MV-4-11 (cell line): ENCODE measurements around the gene HSD11B2.

ENCODE experiments used
- DNase-seq: peaks from one replicate; lab custom pipeline; 2025; lab: John Stamatoyannopoulos, UW

The HSD11B2 gene

DNA sequence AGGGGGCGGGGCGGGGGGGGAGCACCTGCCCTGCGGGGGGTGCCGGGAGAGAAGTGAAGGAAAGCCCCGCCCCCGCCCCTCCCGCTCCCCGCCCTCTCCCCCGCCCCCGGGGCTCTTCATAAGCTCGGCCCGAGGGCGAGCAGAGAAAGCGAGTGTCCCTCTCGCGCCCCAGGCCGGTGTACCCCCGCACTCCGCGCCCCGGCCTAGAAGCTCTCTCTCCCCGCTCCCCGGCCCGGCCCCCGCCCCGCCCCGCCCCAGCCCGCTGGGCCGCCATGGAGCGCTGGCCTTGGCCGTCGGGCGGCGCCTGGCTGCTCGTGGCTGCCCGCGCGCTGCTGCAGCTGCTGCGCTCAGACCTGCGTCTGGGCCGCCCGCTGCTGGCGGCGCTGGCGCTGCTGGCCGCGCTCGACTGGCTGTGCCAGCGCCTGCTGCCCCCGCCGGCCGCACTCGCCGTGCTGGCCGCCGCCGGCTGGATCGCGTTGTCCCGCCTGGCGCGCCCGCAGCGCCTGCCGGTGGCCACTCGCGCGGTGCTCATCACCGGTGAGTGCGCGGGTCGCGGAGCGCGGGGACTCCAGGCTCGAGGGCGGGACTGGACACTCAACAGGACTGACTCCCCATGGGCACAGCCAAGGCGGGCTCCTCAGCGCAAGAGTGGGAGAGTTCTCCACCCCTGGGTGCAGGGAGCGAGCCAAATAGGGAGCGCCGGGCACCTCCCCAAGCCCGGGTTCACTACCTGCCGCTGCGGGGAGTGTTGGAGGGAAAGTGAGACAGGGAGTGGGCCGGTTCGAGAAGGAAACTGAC lies at the start of gene HSD11B2:
Gene HSD11B2, plus strand, starts transcription at position 145 of the 798 bp plus-strand sequence. Its CDS starts 128 bp downstream, at position 273.
- peak; percentile 19 for DNase-seq

DNA sequence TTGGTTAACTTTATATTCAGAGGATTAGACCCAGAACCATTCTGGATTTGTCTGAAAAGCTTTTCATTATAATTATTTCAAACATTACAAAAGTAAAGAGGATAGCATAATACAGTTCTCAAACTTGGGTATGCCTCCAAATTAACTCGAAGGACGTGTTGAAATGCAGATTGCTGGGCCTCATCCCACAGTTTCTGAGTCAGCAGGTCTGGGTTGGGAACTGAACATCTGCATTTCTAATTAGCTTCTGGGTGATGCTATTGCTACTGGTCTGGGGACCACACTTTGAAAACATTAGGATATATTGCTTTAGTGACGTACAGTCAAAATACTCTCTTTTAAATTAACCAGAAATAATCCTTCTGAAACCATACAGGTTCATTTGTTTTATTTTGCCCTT lies 47.6 kb upstream of the HSD11B2 start:
- peak; percentile 24 for DNase-seq

DNA sequence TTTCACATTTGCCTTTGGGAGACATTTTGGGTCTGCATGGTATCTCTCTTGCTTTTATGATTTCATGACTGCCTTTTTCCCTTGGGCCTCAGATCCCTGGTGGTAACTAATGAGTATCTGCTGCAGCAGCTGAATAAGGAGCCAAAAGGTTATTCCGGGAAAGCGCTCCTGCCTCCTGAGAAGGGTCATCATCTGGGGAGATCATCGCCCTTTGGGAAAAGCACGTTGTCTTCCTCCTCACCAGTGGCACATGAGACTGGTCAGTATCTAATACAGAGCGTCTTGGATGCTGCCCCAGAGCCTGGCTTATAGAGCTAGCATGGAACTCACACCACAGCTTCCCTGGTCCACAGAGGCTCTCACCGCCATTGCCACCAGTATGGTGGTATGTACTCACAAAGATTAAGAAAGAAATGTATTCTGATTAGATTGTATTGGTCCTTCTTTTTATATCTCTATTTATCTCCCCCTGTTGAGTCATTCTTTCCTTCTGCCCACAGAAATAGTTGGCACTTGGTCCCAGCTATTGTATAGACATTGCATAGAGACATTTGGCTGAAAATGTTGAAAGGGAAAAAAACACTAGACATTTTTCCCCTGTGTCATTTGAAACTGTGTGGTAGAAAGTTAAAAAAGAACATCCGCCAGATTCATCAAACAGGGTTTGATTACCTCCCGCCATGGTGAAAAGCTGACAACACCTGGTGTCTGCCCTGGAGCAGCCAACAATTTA lies 46.0 kb upstream of the HSD11B2 start:
- no peak for DNase-seq

DNA sequence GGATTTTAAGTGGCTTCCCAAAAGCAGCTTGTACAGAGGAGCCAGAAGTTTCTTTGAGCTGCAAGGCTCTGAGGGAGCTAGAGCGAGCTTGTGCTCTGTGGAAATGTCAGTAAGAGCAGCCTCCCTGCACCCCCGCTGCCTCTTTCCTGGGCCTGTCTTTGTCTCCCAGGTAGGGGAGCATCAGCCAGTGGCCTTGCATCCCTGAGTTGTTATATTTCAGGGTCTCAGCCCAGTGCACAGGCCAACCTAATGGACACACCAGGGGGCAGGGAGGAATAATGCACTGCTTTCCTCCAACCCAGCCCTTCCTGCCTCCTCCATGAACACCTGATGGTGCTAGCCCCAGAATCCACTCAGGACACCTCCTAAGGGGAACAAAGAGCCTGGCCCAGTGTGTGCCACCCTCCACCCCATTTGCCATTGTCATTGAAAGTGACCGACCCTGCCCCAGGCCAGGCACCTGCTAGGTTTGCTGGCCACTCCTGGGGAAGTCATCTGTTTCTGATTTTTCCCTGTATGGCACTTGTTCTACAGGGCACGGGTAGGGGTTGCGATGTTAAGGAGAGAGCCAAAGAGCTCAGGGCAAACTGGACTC lies 44.0 kb upstream of the HSD11B2 start:
- DNase-seq, result no peak

DNA sequence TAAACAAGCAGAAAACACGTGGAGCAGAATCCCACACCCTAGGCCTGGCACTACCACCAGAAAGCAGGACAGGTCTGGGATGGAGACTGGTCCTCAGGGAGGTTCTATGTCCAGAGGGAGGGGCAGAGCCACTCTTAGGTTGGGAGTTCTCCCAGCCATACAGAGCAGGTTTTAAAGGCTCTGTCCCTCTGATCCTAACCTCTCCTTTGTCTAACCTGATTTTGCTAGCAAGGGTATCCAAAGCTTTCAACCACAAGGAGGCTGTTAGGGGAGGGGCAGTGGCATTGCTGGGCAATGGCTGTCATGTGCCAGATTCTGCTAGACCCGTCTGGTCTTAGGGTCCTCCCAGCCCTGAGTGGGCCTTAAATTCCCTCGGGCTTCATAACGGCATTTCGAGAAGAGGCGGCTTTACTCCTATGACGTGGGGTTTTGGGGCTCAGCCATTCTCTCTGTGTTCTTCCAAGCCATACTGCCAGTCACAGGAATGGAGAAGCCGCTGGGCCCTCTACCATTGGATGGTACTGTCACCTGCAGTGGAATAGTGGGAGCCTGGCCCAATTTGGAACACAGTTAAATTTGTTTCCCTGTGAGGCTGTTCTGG lies 43.3 kb upstream of the HSD11B2 start:
- DNase-seq, result no peak

DNA sequence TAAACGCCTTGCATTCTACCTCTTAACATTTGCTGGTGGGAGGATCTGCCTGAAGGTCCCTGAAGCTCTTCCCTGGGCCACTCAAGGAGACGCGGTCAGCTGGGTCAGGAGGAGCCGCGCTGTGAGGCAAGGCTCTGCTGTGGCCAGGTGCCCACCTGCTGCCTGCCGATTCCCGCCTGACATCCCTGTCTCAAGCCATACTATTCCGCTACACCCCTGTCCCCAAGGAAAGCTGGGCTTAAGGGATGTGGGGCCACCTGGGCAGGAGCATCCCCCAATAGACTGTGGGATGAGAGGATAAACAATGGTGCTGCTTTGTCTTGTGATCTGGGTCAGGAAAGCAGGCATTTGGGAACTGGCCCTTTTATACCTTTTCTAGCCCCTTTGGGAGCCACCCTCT lies 42.7 kb upstream of the HSD11B2 start:
- DNase-seq, result no peak

DNA sequence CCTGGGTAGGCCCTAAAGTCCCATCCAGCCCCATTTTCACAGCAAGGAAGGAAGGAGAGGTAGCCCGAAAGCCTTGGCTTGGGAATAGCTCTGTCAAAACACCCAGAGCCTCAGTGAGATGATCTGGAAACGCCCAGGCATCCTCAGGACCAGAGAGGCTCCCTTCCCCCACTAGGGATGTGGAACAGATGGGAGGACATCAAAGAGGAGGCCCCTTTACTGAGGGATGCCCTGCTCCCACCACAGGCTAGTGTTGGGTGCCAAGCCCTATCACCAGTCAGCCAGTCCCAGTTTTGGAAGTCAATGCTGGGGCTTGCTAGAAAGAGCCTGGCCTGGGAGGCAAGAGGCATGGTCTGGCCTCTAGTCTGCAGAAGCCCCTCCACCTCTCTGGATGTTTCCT lies 42.3 kb upstream of the HSD11B2 start:
- no peak for DNase-seq

DNA sequence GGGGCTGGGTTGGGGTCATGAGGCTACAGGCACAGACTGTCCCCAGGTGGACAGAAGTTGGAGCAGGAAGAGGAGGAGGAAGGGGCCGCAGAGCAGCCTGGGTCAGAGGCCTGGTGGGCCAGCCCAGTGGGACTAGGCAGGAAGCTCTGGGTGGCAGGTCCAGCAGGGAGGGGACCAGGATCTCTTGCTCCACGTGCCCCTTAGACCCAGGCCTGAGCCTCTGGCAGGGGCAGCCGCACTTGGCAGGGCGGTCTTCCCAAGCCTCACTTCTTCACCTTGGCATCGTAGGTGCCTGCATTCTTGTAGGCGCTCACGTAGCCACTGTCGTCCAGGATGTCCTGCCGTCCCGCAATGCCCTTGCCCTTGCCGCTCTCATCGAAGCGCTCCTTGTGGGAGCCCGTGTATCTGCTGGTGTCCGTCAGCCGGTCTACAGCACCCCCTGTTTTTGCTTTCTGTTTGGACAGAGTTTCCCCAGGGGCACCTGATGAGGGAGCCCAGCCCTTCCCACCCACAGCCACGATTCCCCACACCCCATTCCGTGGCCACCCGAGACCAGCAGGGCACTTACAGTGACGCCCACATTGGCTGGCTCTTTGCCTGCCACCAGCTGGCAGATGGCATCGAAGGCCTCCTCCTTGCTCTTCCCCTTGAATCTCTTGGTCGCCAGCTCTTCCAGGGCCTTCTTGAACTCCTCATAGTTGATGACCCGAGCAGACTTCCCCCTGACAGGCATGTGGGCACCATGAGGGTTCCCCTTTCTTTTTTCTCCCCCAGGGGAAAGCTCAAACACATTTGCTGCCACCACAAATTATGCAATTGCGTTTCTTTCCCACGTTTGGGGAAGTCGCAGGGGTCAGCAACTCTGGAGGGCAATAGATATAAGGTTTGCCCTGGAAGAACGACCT lies 40.8 kb upstream of the HSD11B2 start:
- peak; percentile 97 for DNase-seq

DNA sequence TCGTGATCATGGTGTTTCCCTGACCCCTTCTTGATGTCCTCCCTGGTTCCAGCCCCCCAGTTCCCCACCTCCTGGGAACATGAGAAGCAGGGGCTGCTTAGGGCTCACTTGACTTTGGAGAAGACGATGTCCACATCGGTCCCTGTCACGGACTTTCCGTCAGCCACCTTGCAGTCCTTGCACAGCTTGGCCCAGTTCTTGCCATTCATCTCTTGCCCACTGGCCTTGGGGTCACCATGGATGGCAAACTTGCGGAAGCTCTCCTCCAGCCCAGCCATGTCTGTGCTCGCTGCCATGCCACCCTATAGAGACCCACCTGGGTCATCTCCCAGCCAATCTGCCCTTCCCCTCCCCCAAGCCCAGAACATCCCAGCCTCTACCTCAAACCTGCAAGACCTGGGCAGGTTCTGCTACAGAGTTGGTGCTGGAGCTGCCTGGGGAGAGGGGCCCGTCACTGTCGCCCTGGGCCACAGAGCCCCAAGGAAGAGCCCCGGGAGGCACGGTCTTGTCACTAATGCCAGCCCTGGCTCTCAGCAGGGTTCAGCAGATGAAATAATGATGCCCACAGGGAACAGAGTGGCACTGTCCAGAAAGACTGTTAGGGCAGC lies 40.0 kb upstream of the HSD11B2 start:
- no peak for DNase-seq

DNA sequence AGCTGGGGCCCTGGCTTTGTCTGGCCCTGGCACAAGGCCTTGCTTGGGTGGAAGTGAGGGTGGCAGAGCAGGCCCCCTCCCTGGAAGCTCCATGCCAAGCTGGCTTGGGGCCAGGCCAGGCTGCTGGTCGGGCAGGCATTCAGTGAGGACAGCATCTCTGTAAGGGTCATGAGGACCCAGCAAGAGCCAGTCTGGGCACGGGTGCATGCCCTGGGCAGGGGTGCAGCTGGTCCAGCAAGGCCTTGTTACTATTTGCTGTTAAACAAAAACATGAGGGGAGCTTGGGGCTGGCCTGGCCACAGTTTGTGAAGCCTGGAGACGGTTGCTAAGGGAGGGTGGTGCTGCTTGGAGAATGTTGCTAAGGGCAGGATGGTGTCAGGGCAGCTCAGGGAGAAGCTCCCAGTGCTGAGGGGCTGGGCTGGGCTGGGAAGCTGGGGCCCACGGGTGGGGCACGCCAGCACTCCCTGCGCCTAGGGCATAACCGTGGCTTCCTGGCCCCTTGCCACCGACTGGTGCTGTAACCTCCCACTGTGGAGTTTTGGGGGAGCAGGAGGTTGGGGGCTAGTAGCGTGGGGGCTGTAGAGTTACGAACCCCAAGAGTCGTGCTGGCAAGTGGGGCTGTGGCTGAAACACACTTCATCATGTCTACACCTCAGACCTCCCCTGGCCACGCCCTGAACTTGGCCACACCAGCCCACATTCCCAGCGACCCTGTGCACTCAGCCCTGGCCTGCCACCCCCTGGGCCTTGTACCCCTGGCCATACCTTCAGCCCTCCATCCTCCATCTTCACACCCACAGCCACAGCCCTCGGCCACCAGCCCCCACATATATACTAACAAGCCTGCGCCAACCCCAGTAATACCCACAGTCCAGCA lies 39.3 kb upstream of the HSD11B2 start:
- DNase-seq, result no peak

DNA sequence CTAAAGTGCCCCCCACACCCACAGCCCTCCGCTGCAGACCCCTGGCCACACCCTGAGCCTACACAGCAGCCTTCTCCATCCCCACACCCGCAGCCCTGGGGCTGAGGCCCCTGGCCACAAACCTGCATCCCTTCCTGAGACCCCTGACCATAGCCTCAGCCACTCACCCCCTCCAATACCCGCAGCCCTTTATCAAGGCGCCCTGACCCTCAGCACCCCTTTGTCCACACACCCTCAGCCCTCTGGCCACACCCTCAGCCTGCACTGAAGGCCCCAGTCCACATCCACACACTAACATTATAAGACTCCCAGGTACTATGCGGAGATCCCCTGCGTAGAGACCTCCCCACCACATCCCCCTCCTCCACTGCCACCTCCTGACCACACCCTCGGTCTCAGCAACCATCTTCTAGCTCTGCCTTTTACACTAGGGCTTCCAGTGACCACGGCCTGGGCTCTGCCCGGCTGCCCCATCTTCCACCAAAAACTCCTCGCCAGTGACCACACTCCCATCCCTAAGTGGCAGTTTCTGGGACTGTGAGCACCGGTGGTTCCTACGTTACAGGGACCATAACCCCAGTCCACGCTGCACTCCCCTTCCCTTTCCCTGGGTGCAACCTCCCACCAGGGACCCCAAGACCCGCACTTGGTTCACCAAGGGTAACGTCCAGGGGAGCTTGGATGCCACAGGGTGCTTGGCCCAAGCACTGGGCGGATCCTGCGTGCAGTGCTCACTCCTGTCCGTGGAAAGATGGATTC lies 38.4 kb upstream of the HSD11B2 start:
- no peak for DNase-seq

DNA sequence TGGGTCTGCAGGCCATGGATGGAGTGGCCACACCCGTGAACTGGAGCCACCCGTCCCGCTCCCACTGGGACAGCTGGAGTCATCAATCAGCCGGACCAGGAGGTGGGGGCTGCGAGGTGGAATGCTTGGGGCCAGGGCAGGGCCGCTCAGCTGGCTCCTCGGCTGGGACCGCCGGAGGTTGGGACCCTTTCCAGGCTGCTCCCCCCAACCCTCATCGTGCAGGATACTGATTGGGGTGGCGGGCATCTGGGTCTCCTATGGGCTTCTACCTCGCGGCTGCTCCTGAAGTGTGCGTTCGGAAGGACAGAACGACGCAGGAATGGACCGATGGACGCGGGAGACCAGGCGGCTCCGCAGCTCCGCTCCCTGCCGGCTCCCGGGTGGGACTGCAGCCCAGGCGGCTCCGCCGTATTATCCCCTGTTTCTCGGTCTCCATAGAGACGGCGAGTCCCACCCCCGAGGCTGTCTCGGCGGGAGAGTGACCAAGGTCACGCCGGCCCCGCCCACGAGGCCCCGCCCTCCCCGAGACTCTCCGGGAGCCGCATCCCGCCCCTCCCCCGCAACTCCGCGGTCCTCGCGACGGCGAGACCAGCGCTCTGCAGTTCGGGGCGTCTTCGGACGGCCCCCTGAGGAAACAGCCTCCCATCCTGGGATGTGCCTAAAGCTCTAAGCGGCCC lies 37.7 kb upstream of the HSD11B2 start, which contains the start of gene TPPP3:
Gene TPPP3, minus strand, starts transcription at position 388 of the 677 bp plus-strand sequence. CDS start 2,387 bp downstream, outside the sequence.
- peak; percentile 5 for DNase-seq

DNA sequence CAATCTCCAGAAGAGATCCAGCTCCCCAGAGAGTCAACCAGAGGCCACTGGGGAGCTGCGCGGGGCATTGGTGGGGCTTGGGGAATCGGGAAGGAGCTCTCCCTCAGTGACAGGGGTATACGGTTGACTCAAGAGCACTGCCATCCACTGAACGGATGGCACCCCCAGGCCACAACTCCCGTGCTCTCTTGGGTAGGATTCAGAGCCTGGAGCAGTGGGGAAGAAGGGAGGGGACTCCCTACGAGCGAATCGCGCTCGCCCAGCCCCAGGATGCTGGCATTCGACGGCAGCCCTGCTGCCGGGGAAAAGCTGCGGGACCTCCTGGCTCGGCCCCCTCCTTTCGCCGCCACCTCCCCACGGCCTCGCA lies 37.1 kb upstream of the HSD11B2 start:
- DNase-seq, result no peak

DNA sequence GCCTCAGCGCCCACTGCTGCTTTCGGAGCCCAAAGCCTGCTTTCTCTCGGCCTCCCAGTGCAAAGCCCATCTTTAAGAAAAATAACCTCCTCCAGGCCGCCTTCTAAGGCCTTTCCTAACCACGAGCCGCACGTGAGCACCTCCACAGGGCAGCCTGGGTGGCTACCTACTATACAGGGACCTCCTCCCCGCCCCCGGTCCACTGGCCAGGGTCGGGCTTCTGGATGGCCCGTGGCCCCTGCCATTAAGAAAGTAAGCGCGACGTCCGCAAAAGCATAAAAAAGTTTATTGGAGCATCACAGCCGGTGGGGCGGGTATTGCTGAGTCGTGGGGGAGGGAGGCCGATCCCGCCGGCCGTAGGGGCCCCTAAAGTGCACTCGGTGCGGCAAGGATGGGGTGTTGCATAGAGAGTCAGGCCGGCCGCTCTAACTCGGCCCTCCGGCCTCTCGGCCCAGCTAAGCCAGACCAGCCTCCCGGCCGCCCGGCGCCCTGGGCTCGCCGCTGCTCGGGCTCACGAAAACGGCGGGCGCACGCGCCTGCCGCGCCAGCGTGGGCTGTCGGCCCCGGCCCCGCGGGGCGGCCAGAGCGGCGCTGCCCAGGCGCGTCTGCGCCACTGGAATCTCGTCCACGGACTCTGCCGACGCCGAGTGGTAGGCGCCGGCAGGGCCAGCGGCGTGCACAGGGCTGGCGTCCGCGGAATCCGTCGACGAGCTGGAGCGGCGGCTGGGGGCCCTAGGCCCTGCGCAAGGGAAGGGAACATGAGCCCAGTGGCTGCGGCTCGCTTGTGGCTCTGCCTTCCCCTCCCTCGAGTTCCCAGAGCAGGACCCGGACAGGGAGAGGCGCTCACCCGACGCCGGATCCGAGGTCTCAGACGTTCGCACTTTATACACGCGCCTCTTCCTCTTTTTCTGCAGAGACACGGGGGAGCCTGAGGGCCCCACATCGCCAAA lies 36.5 kb upstream of the HSD11B2 start:
- DNase-seq, result peak; percentile 79

DNA sequence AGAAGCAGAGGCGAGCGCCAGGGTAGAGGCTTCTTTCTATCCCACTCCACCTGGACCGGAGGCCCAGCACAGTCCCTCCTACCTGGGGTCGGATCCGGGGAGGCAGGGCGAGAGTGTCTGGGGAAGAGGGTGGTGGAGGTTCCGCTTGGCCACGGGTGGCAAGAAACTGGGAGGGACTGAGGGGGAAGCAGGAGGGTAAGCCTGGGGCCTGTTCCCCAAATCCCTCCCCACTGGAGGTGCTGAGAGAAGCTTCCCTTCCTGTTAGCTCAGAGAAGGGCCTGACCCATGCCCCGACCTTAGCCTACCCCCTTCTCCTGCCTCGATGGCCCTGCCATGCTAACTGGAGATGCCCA lies 35.8 kb upstream of the HSD11B2 start:
- DNase-seq, result no peak

DNA sequence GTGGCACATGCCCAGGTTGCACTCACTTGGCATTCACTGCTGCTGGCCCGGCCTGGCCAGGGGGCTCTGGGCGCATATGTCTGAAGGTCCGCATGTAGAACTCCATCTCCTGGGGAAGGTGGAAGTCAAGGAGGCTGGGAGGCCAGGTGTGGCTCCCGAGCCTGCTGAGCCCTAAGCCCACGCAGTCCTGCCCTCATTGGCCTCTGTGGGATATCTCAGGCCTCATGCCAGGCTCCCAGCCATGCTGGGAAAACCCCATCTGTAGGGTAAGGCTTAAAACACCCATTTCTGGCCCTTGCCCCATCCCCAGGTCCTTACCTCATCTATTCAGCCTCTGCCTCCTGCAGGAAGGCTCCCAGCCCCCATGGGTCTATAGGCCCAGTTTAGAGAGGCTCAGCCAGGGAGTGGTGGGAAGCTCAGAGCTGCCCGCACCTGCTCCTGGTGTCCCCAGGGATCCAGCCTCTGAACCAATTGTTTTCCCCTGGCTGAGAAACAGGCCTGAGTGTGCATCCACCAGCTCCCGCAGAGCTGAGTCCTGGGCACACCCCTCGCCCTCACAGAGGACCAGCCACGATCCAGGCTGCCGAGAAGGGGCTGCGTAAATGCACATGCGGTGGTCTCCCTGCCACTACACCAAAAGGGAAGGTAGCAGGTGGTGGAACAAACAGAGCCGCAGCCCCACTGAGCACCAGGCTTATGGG lies 35.3 kb upstream of the HSD11B2 start:
- DNase-seq, result no peak
